ENCODE data around the gene ABCA5.
A peak's percentile ranks its signal among the peaks of the same experiment; 100 is the strongest.

The ABCA5 gene

DNA sequence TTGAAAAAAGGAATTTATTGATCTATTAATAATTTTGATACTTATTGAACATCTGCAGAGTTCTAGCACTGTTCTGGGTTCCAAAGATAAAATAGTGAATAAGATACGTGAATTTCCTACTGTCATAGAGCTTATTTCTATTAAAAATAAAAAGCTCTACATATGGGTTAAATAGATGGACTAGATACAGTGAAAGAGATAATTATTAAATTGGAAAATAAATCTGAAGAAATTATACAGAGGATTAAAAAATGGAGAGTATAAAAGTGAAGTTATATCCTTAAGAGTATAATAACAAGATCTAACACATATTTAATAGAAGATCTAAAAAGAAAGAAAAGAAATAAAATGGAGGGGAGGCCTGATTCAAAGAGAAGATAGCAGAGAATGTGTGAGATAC is 10.1 kb upstream of the ABCA5 start:
- no peak for DNase-seq (ENCODE audit: low read depth)
- H3K4me3 ChIP-seq (ENCODE audit: low read depth, low read length) = no peak overlapping the region
- TF ChIP-seq POLR2A (IDR thresholded peaks at IDR 0.05; ENCODE audit: extremely low read depth, insufficient read length) = no peak
- TF ChIP-seq MYC (IDR thresholded peaks at IDR 0.05; ENCODE audit: low read depth, low read length) = no peak
- TF ChIP-seq, protein P1, sequence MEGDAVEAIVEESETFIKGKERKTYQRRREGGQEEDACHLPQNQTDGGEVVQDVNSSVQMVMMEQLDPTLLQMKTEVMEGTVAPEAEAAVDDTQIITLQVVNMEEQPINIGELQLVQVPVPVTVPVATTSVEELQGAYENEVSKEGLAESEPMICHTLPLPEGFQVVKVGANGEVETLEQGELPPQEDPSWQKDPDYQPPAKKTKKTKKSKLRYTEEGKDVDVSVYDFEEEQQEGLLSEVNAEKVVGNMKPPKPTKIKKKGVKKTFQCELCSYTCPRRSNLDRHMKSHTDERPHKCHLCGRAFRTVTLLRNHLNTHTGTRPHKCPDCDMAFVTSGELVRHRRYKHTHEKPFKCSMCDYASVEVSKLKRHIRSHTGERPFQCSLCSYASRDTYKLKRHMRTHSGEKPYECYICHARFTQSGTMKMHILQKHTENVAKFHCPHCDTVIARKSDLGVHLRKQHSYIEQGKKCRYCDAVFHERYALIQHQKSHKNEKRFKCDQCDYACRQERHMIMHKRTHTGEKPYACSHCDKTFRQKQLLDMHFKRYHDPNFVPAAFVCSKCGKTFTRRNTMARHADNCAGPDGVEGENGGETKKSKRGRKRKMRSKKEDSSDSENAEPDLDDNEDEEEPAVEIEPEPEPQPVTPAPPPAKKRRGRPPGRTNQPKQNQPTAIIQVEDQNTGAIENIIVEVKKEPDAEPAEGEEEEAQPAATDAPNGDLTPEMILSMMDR (IDR thresholded peaks at IDR 0.05; ENCODE audit: low read depth, low read length) = no peak
- TF ChIP-seq, protein P2, sequence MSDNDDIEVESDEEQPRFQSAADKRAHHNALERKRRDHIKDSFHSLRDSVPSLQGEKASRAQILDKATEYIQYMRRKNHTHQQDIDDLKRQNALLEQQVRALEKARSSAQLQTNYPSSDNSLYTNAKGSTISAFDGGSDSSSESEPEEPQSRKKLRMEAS (IDR thresholded peaks at IDR 0.05; ENCODE audit: low read depth, low read length) = no peak

DNA sequence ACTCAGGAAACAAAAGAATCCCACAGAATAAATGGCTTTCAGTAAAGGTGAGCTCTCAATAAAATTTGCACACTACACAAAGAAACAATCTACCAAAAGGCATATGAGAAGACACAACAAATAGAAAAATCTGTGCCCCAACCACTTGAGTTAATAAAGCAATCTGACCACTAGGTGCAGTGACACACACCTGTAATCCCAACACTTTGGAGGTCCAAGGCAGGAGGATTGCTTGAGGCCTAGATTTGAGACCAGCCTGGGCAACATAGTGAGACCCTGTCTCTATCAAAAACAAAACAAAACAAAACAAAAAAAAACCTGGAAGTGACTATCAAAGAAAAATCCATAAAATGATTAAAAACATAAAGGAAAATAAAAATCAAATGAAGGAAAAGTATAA is 9.6 kb upstream of the ABCA5 start:
- no peak for DNase-seq (ENCODE audit: low read depth)
- H3K4me3 ChIP-seq (ENCODE audit: low read depth, low read length) = no peak overlapping the region
- TF ChIP-seq, protein P2 (IDR thresholded peaks at IDR 0.05; ENCODE audit: low read depth, low read length) = no peak
- TF ChIP-seq MYC (IDR thresholded peaks at IDR 0.05; ENCODE audit: low read depth, low read length) = no peak
- TF ChIP-seq POLR2A (IDR thresholded peaks at IDR 0.05; ENCODE audit: extremely low read depth, insufficient read length) = no peak
- TF ChIP-seq, protein P1 (IDR thresholded peaks at IDR 0.05; ENCODE audit: low read depth, low read length) = no peak

DNA sequence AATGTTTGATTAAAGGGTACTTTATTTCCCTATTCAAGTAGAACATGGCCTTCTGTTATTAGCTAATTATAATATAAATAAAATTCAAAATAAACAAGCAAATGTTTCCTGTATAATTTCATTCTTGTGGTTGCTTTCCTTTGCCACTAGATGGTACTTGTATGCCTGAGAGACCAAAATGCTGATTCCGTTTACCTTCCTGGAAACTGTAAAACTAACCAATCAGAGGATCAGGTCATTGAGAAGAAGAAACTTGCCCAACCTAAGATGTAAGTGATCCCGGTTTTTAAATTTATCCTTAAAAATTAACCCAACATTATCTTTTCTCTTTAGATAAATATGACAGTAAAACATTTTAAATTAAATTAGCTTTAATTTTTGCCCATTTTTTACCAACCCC is 8.1 kb upstream of the ABCA5 start:
- TF ChIP-seq MYC (IDR thresholded peaks at IDR 0.05; ENCODE audit: low read depth, low read length) (no peak), POLR2A (IDR thresholded peaks at IDR 0.05; ENCODE audit: extremely low read depth, insufficient read length) (no peak)
- TF ChIP-seq, protein P2 (IDR thresholded peaks at IDR 0.05; ENCODE audit: low read depth, low read length) = no peak
- TF ChIP-seq, protein P1 (IDR thresholded peaks at IDR 0.05; ENCODE audit: low read depth, low read length) = no peak
- H3K4me3 ChIP-seq (ENCODE audit: low read depth, low read length) = no peak overlapping the region
- peak; percentile 19 for DNase-seq (ENCODE audit: low read depth)

DNA sequence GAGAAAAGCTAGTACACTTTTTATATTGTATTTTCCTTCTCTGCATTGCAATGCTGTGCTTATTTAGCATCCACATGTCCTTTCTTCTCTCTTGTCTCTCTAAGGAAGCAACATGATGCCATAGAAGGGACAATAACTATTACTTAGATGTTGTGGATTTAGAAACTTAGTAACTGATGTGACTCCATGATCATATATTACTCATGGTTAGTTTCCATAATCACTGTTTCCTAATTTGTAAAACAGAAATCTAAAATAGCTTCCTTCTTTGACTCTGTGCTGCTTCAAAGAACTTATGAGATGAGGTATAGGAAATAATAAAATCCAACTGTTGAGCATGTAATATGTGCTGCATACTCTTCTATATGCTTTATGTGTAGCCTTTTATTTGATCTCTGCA is 6.6 kb upstream of the ABCA5 start:
- no peak for DNase-seq (ENCODE audit: low read depth)
- H3K4me3 ChIP-seq (ENCODE audit: low read depth, low read length) = no peak overlapping the region
- TF ChIP-seq POLR2A (IDR thresholded peaks at IDR 0.05; ENCODE audit: extremely low read depth, insufficient read length) (no peak), MYC (IDR thresholded peaks at IDR 0.05; ENCODE audit: low read depth, low read length) (no peak)
- TF ChIP-seq, protein P1 (IDR thresholded peaks at IDR 0.05; ENCODE audit: low read depth, low read length) = no peak
- TF ChIP-seq, protein P2 (IDR thresholded peaks at IDR 0.05; ENCODE audit: low read depth, low read length) = no peak

DNA sequence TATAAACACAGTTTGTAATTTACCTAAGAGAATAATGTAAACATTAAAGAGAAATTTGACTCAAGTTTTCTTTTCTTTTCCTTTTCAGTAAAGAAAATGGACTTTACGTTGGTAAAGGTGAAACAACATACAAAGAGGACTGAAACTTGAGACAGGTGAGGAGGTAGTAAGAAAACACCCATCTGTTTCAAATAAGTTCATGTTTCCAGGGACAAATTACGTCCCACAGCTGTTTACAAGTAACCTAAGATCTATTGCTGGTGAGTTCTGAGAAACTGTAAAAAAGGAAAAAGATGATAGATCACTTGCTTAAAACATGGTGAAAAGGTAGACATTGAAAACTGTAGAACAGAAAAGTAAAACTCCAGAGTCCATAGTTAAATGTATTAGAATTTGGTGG is 4.8 kb upstream of the ABCA5 start:
- TF ChIP-seq, protein P2 (IDR thresholded peaks at IDR 0.05; ENCODE audit: low read depth, low read length) = no peak
- TF ChIP-seq MYC (IDR thresholded peaks at IDR 0.05; ENCODE audit: low read depth, low read length) (no peak), POLR2A (IDR thresholded peaks at IDR 0.05; ENCODE audit: extremely low read depth, insufficient read length) (no peak)
- TF ChIP-seq, protein P1 (IDR thresholded peaks at IDR 0.05; ENCODE audit: low read depth, low read length) = no peak
- DNase-seq (ENCODE audit: low read depth) = no peak
- H3K4me3 ChIP-seq (ENCODE audit: low read depth, low read length) = no peak overlapping the region
